ENCODE data around the gene CD248.
"Not testable (repeated sequence)": the region's sequence is repeated elsewhere in the genome, so short reads cannot be mapped to it uniquely, and the experiment has no call there.

The CD248 gene, protein sequence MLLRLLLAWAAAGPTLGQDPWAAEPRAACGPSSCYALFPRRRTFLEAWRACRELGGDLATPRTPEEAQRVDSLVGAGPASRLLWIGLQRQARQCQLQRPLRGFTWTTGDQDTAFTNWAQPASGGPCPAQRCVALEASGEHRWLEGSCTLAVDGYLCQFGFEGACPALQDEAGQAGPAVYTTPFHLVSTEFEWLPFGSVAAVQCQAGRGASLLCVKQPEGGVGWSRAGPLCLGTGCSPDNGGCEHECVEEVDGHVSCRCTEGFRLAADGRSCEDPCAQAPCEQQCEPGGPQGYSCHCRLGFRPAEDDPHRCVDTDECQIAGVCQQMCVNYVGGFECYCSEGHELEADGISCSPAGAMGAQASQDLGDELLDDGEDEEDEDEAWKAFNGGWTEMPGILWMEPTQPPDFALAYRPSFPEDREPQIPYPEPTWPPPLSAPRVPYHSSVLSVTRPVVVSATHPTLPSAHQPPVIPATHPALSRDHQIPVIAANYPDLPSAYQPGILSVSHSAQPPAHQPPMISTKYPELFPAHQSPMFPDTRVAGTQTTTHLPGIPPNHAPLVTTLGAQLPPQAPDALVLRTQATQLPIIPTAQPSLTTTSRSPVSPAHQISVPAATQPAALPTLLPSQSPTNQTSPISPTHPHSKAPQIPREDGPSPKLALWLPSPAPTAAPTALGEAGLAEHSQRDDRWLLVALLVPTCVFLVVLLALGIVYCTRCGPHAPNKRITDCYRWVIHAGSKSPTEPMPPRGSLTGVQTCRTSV

DNA sequence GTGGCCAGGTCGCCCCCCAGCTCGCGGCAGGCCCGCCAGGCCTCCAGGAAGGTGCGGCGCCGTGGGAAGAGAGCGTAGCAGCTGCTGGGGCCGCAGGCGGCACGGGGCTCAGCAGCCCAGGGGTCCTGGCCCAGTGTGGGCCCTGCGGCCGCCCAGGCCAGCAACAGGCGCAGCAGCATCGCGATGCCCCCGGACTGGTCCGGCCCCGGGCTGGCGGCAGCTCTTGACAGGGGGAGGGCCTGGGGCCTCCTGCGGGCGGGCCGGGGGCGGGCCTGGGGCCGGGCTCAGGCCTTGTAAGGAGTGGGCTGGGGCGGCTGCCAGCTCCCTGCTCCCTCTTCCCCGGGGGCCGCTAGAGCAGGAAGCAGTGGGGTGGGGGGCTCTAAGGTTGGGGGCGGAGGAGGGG is at the start of gene CD248:
TSS of gene CD248 (minus strand) at position 196 of the 403 bp plus-strand sequence. CDS start at position 179, 17 bp downstream.
- peak; percentile 92 for DNase-seq (ENCODE audit: low read depth)

DNA sequence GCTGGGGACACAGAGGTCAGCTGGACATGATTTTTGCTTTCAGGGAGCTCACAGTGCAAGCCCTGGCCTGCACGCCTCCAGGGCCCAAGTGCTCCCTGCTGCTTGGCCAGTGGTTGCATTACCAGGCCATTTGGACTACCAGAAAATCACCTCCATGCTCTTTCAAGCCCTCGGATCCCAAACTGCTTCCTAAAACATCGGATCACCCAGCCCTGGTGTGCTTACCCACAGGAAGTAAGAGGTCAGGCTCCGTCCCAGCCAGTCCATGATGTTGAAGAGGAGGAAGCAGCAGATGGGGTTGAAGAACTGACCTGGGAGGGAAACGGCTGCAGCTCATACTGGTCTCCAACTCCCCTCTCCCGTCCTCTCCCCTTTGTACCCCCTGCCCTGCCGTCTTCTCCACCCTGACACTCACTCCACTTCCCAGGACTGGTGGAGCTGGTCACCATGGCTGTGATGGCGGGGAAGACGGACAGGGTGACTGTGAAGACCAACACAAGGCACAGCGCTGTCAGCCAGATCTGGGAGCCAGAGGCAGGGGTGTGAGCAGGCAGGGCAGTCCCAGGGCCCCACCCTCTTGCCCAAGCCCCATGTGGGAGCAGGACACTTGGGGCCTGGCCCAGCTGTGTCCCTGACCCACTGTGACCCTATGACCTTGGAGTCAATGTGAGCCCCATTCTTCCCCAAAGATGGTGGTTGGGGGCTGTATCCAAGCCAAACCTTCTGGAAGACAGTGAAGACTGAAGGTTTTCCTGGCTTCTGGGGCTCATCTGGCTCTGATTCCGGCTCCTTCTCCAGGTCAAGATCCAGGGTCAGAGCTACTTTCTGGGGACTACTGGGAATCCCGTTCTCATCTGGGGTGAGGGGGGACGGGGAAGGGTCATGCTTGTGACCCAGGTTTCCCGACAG is 49.1 kb upstream of the CD248 start:
- DNase-seq (ENCODE audit: low read depth): no peak

DNA sequence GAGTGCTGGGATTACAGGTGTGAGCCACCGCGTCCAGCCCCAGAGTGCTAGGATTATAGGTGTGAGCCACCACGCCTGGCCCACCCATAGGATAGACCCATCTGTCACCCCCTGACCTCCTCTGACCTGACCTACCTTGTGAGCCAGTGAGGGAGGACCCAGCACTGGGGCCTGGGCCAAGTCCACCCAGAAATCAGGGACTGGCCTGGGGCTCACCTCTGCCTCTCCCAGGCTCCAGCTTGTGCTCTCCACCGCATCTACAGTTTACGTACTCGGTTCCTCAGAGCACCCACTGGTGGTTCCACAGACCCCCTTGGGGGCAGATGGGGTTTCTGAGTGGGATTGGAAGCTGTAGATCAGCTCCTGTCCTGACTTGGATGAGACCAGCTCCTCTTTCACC is 48.3 kb upstream of the CD248 start:
- DNase-seq (ENCODE audit: low read depth): no peak

DNA sequence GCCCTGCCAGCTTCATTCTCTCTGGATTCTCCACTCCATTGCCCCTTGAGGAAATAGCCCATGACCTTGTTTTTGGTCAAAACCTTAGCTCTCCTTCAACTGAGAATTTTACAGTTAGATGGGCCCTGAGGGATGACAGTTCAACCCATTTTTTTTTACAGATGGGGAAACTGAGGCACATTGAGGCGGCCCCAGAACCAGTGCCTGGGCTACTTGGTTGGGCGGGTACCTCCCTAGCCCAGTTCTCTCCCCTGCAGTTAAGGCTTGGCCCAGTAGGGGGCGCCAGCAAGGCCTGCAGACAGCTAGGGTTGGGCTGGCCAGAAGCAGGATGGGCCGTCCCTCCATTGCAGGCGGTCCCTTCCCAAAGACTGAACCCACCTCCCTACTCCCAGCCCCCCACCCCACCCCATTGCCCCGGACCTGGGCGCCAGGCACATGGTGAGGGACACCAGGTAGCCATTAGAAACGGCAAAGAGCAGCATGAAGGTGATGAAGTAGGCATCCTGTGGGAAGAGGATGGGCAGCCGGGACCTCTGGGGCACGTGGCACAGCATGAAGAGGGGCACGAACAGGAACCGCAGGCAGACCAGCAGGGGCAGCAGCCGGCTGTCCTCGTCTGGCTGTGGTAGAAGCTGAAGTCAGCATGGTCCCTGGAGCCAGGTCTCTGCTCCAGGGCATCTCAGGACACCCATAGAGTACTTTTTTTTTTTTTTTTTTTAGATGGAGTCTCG is 47.1 kb upstream of the CD248 start:
- no peak for DNase-seq (ENCODE audit: low read depth)

DNA sequence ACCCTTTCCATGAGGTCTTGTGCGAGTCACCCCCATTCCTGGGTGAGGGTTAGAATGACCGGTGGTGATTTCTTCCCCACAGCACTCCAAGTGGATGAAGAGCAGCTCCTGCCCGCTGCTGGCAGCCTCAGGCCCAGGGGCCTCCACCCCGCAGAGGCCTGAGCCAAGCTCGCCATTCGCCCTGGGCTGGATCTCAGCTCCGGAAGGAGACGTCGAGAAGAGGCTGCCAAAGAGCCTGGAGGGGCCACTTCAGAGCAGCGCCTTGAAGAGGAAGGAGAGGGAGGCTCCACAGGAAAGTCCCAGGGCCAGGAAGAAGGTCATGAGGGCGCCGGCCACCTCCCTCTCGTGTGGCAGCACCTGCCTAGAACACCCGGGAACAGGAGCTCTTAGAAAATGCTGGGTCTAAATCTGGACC is 46.4 kb upstream of the CD248 start:
- DNase-seq (ENCODE audit: low read depth): no peak

DNA sequence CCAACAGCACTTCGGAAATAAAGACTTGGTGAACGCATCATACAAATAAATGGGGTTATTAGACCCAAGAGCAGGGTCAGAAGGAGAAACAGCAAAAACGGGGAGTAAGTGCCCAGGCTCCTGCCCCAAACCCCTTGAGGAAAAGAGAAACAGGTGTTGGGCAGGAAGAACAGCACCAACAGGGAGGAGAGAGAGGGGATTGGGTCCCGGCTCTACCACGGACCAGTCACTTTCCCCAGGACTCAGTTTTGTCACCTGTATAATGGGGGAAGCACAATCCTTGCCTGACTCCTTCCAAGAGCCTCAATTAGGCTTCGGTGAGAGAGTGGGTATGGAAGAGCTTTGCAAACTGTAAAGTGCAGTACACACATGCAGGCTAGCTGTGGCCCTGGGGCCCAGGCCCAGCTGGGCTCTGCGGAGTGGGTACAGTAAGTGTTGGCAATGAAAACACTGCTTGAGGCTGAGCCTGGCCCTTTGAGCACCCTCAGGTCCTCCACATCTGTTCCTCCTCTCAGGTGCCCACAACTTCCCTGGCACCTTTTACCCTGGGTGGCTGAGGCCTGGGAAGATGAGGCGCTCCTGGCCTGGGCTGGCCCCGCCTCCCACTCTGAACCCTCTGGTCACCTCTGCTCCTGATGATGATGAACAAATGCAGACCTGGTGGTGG is 45.8 kb upstream of the CD248 start:
- no peak for DNase-seq (ENCODE audit: low read depth)

DNA sequence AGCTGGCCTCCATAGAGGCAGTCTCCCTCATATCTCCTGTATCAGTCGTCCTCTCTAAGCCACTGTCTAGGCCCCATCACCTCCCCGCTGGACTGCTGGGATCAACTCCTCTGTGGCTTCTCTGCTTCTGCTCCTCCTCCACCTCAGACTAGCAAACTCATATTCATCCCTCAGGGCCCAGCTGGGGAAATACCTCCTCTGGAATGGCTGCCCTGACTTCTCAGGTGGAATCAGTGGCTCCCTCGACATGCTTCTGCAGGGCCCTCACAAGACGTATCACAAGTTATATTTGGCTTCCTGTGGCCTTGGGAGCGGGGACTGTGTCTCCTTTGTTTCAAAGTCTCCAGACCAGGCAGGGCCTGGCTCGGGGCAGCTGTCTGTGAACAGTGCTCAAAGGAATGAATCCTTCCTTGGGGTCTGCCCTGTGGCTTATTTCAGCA is 44.7 kb upstream of the CD248 start:
- DNase-seq (ENCODE audit: low read depth): no peak

DNA sequence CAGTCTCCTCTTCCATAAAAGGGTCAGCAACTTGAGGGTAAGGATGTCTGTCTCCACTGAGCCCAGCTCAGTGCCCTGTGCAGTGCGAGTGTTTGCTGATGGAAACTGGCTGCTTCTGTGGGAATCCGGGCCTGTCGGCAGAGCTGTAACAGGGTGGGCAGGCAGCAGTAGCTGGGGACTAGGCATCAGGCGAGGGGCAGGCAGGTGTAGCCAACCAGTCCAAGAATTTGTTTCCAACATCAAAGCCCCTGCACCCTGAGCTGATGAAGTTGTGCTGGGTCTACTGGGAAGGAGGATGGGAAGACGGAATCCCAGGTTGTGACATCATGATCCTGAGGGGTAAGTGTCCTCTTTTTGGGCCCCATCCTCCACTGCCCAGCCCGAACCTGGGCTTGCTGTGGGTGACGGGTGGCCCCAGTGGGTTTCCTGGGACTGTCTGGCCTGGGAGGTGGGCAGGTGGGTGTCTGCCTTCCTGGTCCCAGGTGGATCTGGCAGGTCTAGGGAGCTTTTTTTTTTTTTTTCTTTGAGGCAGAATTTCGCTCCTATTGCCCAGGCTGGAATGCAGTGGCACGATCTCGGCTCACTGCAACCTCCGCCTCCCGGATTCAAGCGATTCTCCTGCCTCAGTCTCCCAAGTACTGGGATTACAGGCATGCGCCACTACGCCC is 43.7 kb upstream of the CD248 start:
- DNase-seq (ENCODE audit: low read depth): no peak

DNA sequence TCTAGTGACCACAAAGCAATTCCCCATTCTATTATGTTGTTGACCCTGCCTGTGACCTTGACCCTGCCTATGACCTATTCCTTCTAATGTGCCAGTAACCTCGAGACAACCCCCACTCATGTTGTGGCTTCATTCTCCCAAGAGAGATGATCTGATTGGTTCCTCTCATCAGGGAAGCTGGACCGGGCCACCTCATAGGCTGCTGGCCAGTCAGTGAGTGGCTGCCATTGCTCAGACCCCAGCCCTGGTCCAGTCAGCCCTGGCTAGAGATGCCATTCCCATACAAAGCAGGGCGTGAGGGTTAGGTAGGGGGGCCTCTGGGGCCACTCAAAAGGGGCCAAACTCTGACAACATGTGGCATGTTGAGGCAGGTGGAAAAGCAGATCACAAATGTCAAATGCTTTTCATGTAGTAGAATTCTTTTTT is 42.8 kb upstream of the CD248 start:
- no peak for DNase-seq (ENCODE audit: low read depth)

DNA sequence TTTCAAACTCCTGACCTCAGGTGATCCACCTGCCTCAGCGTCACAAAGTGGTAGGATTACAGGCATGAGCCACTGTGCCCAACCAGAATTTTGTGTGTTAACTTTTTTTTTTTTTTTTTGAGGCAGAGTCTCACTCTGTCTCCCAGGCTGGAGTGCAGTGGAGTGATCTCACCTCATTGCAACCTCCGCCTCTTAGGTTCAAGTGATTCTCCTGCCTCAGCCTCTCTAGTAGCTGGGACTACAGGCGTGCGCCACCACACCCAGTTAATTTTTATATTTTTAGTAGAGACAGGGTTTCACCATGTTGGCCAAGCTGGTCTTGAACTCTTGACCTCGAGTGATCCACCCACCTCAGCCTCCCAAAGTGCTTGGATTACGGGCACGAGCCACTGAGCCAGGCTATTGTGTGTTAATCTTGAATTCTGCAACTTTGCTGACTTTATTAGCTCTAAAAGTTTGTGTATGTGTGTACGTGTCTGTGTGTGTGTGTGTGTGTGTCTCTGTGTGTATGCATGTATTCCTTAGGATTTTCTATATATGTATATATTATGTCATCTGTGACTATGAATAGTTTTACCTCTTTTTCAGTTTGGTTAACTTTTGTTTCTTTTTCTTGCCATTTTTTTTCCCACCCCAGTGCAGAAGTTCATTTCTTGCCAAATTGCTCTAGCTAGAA is 33.9 kb upstream of the CD248 start:
- DNase-seq (ENCODE audit: low read depth): not testable (repeated sequence)

DNA sequence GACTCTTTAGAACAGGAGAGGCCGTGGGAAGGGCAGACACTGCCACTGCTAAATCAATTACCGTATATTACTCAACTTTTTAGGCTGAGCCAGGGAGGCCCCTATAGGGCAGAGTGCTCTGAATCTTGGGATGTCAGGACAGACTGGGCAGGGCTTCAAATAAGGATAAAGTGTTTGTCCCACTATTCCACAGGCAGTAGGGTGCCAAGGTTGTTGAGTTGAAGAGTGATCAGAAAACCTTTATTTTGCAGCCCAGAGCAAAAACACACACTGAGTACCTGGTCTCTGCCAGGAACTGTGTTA is 32.2 kb upstream of the CD248 start:
- no peak for DNase-seq (ENCODE audit: low read depth)

DNA sequence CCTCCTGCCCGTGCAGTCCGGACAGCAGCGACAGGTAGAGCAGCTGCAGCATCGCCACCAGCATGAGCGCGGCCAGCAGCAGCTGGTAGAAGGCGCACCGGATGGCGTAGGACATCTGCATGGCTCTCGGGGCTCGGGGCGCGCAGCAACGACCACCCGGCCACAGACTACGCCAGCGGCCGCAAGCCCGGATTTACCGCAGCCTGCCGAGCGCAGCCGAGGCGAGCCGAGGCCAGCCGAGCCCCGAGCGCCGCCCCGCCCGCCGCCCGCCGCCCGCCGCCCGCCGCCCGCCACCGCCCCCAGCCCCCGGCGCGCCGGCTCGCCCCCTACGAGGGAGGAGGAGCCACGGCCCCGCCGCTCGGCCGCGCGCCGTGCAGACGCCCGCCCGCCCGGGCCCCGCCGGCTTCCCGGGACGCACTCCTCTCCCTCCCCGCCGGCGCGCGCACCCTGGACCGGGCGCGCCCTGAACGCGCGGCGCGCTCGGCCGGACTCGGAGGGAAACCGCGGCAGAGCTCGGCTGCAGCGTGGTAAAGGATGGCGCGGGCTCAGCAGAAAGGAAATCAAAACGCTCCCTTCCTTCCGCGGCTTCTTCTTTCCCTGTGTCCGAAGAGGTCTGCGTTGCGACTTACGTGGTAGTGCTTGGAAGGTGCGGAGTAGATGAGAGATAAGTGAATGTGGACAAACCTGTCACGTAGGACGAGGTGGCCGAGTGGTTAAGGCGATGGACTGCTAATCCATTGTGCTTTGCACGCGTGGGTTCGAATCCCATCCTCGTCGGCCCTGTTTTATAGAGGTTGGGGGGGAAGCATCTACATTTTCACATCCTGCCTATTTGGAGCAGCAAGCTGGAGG is 30.8 kb upstream of the CD248 start, which contains the start of gene B4GAT1:
TSS of gene B4GAT1 (minus strand) at position 205 of the 852 bp plus-strand sequence. CDS start at position 121, 84 bp downstream.
- DNase-seq (ENCODE audit: low read depth): peak; percentile 87

DNA sequence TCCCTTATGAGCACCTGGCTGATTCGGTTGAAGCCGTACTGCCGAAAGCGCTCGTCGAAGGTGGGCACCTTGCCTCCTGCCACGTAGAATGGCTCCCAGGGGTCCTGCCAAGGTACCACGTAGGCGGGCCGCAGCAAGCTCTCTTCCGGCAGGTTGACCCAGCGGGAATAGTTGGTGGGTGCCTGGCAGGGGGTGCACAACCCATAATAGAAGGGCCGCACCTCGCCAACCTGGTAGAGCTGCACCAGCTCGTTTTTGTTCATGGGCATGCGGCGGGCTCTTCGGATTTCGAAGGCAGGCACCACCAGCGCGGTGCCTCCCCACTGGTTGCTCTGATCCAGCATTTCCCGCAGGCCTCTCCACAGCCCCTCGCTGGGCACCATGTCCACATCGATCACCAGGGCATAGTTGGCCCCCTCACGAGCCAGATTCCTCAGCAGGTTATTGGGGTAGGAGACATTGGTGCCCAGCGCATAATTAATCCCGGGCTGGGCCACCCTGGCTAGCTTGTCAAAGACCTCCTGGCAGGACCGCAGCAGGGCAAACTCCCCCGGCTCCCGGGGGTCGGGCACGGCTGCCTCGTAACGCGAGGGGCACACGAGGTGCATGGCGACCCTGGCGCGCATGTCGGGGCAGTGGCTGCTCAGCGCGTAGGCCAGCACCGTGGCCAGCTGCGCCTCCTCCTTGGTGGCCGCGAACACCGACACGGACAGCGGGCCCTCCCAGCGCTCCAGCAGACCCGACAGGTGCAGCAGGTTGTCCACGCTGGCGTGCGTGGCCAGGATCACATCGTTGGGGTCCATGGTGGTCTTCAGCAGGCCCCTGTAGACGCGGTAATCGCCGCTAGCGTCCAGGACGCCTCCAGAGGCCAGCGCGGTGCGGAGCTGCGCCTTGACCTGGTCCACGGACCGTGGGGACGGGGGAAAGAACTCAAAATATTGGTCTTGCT is 29.9 kb upstream of the CD248 start:
- no peak for DNase-seq (ENCODE audit: low read depth)

DNA sequence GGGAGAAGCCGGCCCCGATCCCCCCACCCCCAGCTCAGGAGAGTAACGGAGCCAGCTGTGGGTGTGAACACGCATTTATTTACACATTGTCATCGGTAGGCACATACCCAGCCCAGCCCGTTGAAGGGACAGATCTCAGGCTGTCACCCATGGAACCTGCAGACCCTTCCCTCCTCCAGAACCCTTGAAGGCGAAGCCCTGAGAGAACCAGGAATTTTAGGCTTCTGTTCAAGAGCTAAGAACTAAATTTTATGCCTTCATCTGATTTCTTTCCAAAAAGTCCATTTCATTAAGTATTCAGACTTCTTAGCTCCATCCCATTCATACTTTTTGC is 28.4 kb upstream of the CD248 start:
- no peak for DNase-seq (ENCODE audit: low read depth)

DNA sequence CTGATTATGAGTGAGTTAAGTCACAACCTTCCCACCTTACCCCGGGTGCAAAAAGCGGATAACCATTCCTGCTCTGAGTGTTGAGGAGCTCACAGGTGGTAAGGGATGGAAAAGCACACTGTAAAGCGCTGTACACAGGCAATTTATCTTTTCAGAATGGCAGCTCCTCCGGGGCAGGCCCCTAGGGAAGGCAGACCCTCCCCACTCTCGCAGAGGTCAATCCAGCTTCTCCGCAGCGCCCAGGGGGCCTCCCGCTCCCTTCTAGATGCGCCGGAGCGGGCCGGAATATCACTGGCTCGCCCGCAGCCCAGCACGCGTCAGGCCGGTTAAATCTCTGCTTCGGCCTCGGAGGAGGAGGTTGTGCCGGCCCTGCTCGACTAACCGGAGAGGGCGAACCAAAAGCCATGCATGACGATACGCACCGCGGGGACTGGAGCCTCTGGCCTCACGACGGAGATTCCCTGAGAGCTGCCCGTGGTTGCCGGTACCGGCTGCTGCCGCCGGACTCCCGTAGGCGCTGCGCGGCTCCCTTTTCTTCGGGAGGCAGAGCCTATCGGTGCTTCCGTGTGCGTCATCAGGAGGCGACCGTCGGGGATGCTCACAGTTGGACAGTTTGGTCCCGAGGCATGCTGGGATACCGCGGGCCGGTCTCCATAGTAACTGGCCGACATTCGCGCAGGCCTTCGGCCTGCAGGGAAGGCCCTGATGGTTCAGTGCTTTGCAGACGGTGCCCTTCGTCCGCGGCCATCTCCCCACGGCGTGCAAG is 27.9 kb upstream of the CD248 start, which contains the start of gene BRMS1:
TSS of gene BRMS1 (minus strand) at position 555 of the 766 bp plus-strand sequence. CDS start 2,870 bp downstream, outside the sequence.
- peak; percentile 97 for DNase-seq (ENCODE audit: low read depth)

DNA sequence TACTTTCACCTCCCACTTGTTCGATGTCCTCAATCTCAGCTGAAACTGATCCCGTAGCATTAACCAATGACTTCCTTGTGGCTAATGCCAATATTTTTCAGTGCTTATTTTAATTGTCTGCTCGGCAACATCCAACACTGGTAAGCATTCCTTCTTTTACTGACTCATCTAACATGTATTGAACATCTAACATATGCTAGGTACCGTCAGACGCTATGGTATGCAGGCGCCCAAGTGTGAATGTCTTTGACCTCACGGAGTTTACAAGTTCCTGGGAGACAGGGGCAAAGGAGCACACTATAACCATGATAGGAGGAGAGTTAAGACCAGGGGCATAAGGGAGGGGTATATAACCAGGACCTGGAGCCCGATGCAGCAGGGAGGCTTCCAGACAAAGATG is 26.3 kb upstream of the CD248 start:
- DNase-seq (ENCODE audit: low read depth): no peak
